GM23338 (cell line): Measurements from ENCODE around the gene PDXK. TPM values are rescaled to one million over a fixed set of nuclear protein-coding genes. Genes with fewer than 3 reads are reported as not detected.
A peak's percentile ranks its signal among the peaks of the same experiment; 100 is the strongest.

ENCODE experiments used
- ATAC-seq: fragments of 200-7000 bp; cut with Tn5 transposase; 3 replicates; pipeline ENCODE4 v1.9.1; 2020
- DNase-seq: peaks from one replicate; pipeline ENCODE4 v3.0.0-alpha.2; 2015; ENCODE audit warnings: low spot score
- H2AFZ ChIP-seq: fragments of 200-600 bp; sonication (generic); 2 replicates; pipeline ENCODE4 v1.8.0; 2016; ENCODE audit warnings: antibody characterized with exemption, mild to moderate bottlenecking, moderate library complexity
- H3F3A ChIP-seq: fragments of 200-600 bp; sonication (generic); replicated peaks from 2 replicates; pipeline ENCODE4 v1.8.0; 2017; ENCODE audit warnings: antibody characterized with exemption, mixed run types, low read depth
- H3K27ac ChIP-seq: fragments of 200-600 bp; sonication (generic); 2 replicates; pipeline ENCODE4 v1.6.1; 2016; ENCODE audit warnings: low read depth
- H3K27me3 ChIP-seq: fragments of 200-600 bp; sonication (generic); 2 replicates; pipeline ENCODE4 v1.8.0; 2016; ENCODE audit warnings: mild to moderate bottlenecking, mixed run types, moderate library complexity; ENCODE audit not compliant: insufficient read depth
- H3K36me3 ChIP-seq: fragments of 200-600 bp; sonication (generic); 2 replicates; pipeline ENCODE4 v1.8.0; 2016; ENCODE audit warnings: mild to moderate bottlenecking; ENCODE audit not compliant: insufficient read depth
- H3K4me1 ChIP-seq: fragments of 200-600 bp; sonication (generic); 2 replicates; pipeline ENCODE4 v1.8.0; 2016; ENCODE audit warnings: mild to moderate bottlenecking, moderate library complexity; ENCODE audit not compliant: insufficient read depth
- H3K4me2 ChIP-seq: fragments of 200-600 bp; sonication (generic); 2 replicates; pipeline ENCODE4 v1.7.1; 2017; ENCODE audit warnings: mixed run types
- H3K4me3 ChIP-seq: fragments of 200-600 bp; sonication (generic); 2 replicates; pipeline ENCODE4 v1.6.1; 2016; ENCODE audit warnings: mixed run types
- H3K79me2 ChIP-seq: fragments of 200-600 bp; sonication (generic); replicated peaks from 2 replicates; pipeline ENCODE4 v1.8.0; 2017; ENCODE audit warnings: mild to moderate bottlenecking; ENCODE audit not compliant: insufficient read depth
- H3K9me2 ChIP-seq: fragments of 200-600 bp; sonication (generic); 2 replicates; pipeline ENCODE4 v1.8.0; 2017; ENCODE audit not compliant: insufficient read depth
- H4K20me1 ChIP-seq: fragments of 200-600 bp; sonication (generic); replicated peaks from 2 replicates; pipeline ENCODE4 v1.8.0; 2017; ENCODE audit warnings: mild to moderate bottlenecking; ENCODE audit not compliant: insufficient read depth
- H3K27ac Mint-ChIP-seq: 2 replicates; pipeline ENCODE4 v1.8.0; 2020; ENCODE audit warnings: inconsistent platforms, mild to moderate bottlenecking, moderate library complexity, mixed read lengths
- H3K27me3 Mint-ChIP-seq: 3 replicates; pipeline ENCODE4 v1.8.0; 2022; ENCODE audit warnings: low read depth, mild to moderate bottlenecking, moderate library complexity, mixed read lengths, inconsistent platforms; ENCODE audit not compliant: insufficient read depth, poor library complexity
- H3K36me3 Mint-ChIP-seq: 3 replicates; pipeline ENCODE4 v1.8.0; 2021; ENCODE audit warnings: low read depth, mild to moderate bottlenecking, inconsistent platforms, moderate library complexity, mixed read lengths
- H3K4me1 Mint-ChIP-seq: 3 replicates; pipeline ENCODE4 v1.8.0; 2020; ENCODE audit warnings: mild to moderate bottlenecking, inconsistent platforms, mixed read lengths
- H3K4me3 Mint-ChIP-seq: 3 replicates; pipeline ENCODE4 v1.8.0; 2021; ENCODE audit warnings: moderate library complexity, mild to moderate bottlenecking, inconsistent platforms, mixed read lengths
- H3K9me3 Mint-ChIP-seq: 3 replicates; pipeline ENCODE4 v1.8.0; 2020; ENCODE audit warnings: moderate library complexity, mild to moderate bottlenecking, inconsistent platforms, mixed read lengths
- CREB1 ChIP-seq: fragments of 250-450 bp; sonication (Bioruptor Pico); IDR thresholded peaks from 2 replicates; pipeline ENCODE4 v1.5.0; 2020; ENCODE audit warnings: low read depth, mild to moderate bottlenecking, moderate library complexity
- EZH2 ChIP-seq: fragments of 200-600 bp; sonication (generic); IDR thresholded peaks from one replicate; pipeline ENCODE4 v1.8.0; 2017; ENCODE audit warnings: antibody characterized with exemption, mild to moderate bottlenecking, low read depth; ENCODE audit not compliant: unreplicated experiment
- EZH2phosphoT487 ChIP-seq: fragments of 200-600 bp; sonication (generic); IDR thresholded peaks from one replicate; pipeline ENCODE4 v1.8.1; 2018; ENCODE audit warnings: antibody characterized with exemption; ENCODE audit not compliant: unreplicated experiment
- JUNB ChIP-seq: IDR thresholded peaks from one replicate; pipeline ENCODE4 v1.6.1; 2016; ENCODE audit warnings: antibody characterized with exemption; ENCODE audit not compliant: unreplicated experiment
- NANOG ChIP-seq: IDR thresholded peaks from 2 replicates; pipeline ENCODE4 v1.6.1; 2016; ENCODE audit warnings: antibody characterized with exemption, borderline replicate concordance
- POLR2AphosphoS5 ChIP-seq: IDR thresholded peaks from 2 replicates; pipeline ENCODE4 v1.6.1; 2016; ENCODE audit warnings: antibody characterized with exemption, low read depth
- STAT1 ChIP-seq: IDR thresholded peaks from one replicate; pipeline ENCODE4 v1.6.1; 2016; ENCODE audit warnings: antibody characterized with exemption; ENCODE audit not compliant: unreplicated experiment
- ZNF114 ChIP-seq: fragments of 250-450 bp; sonication (Bioruptor Pico); IDR thresholded peaks from 2 replicates; pipeline ENCODE4 v1.5.0; 2020; ENCODE audit warnings: mild to moderate bottlenecking, moderate library complexity
- ZNF331 ChIP-seq: fragments of 250-450 bp; sonication (Bioruptor Pico); IDR thresholded peaks from 2 replicates; pipeline ENCODE4 v1.5.0; 2020; ENCODE audit warnings: low read depth, mild to moderate bottlenecking, moderate library complexity
- polyA plus RNA-seq: library from polyadenylated mRNA; unstranded; fragments of >200 nt; fragmentation: Nextera tagmentation; extraction: Ambion mirVana; gene quantifications from 2 replicates; pipeline ENCODE4 v1.2.1, GENCODE V29; 2016
- total RNA-seq: library from RNA; depleted of rRNA; stranded (reverse); fragments of >200 nt; shearing (Covaris generic); gene quantifications from 2 replicates; pipeline ENCODE4 v1.2.3, GENCODE V29; 2014
- TF ChIP-seq, protein P1 (sequence below): fragments of 250-450 bp; sonication (Bioruptor Pico); IDR thresholded peaks from 2 replicates; pipeline ENCODE4 v1.5.0; 2020; ENCODE audit warnings: mild to moderate bottlenecking, moderate library complexity
- TF ChIP-seq, protein P2 (sequence below), 2 experiments: fragments of 200-600 bp in 1 of 2; sonication (generic) in 1 of 2; conservative IDR thresholded peaks; 2 replicates each; pipeline versions ENCODE4 v1.5.1 to v1.6.1; 2016 to 2017; ENCODE audit warnings: antibody characterized with exemption in 2 of 2, low read depth in 2 of 2, mild to moderate bottlenecking in 2 of 2, moderate library complexity in 1 of 2
- TF ChIP-seq, protein P3 (sequence below): IDR thresholded peaks from one replicate; pipeline ENCODE4 v1.6.1; 2018; ENCODE audit warnings: antibody characterized with exemption; ENCODE audit not compliant: unreplicated experiment
- TF ChIP-seq, protein P4 (sequence below): IDR thresholded peaks from 2 replicates; pipeline ENCODE4 v1.6.1; 2016; ENCODE audit warnings: antibody characterized with exemption

PDXK gene
- total and polyA plus RNA-seq, 2 experiments from 2014 or later, result 53.2 to 66.3 TPM

DNA sequence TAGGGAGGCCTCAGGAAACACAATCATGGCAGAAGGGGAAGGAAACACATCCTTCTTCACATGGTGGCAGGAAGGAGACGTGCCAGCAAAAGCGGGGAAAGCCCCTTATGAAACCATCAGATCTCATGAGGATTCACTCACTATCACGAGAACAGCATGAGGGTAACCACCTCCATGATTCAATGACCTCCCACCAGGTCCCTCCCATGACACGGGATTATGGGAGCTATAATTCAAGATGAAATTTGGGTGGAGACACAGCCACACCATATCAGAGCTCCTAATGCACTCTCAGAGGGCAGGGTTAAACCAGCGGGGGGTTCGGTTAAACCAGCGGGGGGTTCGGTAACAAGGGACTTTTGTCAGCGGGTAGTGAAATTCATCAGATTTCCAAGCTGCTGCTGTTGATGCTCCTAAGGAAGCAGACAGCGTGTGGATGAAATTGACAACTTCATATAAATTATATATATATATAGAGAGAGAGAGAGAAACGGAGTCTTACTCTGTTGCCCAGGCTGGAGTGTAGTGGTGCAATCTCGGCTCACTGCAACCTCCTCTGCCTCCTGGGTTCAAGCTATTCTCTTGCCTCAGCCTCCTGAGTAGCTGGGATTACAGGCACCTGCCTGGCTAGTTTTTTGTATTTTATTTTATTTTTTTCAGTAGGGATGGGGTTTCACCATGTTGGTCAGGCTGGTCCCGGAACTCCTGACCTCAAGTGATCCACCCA lies 52.9 kb downstream of the PDXK start:
- Histone ChIP-seq H3K36me3 (peaks cover 5% of the 10 kb centered on the region), H3K4me1 (peaks cover 31% of the 10 kb centered on the region), H2AFZ (no peak overlapping the region), H3K4me2 (peak overlapping the region; percentile 55), H3F3A (peaks cover 6% of the 10 kb centered on the region; the same call in 1 of the 2 replicates), H4K20me1 (no peaks in the 10 kb centered on the region), H3K27me3 (no peaks in the 10 kb centered on the region), H3K9me2 (no peaks in the 10 kb centered on the region), H3K27ac (no peak overlapping the region), H3K79me2 (peaks cover 16% of the 10 kb centered on the region), H3K4me3 (peak overlapping the region; percentile 7; the same call in 1 of the 2 replicates)
- no peak for ATAC-seq
- Mint-ChIP-seq H3K27me3 (peaks cover 20% of the 10 kb centered on the region), H3K4me3 (peak overlapping the region; percentile 46; the same call in 1 of the 3 replicates), H3K36me3 (peaks cover 27% of the 10 kb centered on the region), H3K4me1 (peaks cover 61% of the 10 kb centered on the region), H3K9me3 (no peaks in the 10 kb centered on the region), H3K27ac (peak overlapping the region; percentile 78)
- no peak for DNase-seq
- TF ChIP-seq STAT1, result no peak
- TF ChIP-seq NANOG, result no peak
- no peak for TF ChIP-seq ZNF114 (CRISPR knock-in tag)
- no peak for TF ChIP-seq JUNB
- TF ChIP-seq EZH2, result no peak
- TF ChIP-seq ZNF331 (CRISPR knock-in tag), result no peak
- TF ChIP-seq, protein P1, sequence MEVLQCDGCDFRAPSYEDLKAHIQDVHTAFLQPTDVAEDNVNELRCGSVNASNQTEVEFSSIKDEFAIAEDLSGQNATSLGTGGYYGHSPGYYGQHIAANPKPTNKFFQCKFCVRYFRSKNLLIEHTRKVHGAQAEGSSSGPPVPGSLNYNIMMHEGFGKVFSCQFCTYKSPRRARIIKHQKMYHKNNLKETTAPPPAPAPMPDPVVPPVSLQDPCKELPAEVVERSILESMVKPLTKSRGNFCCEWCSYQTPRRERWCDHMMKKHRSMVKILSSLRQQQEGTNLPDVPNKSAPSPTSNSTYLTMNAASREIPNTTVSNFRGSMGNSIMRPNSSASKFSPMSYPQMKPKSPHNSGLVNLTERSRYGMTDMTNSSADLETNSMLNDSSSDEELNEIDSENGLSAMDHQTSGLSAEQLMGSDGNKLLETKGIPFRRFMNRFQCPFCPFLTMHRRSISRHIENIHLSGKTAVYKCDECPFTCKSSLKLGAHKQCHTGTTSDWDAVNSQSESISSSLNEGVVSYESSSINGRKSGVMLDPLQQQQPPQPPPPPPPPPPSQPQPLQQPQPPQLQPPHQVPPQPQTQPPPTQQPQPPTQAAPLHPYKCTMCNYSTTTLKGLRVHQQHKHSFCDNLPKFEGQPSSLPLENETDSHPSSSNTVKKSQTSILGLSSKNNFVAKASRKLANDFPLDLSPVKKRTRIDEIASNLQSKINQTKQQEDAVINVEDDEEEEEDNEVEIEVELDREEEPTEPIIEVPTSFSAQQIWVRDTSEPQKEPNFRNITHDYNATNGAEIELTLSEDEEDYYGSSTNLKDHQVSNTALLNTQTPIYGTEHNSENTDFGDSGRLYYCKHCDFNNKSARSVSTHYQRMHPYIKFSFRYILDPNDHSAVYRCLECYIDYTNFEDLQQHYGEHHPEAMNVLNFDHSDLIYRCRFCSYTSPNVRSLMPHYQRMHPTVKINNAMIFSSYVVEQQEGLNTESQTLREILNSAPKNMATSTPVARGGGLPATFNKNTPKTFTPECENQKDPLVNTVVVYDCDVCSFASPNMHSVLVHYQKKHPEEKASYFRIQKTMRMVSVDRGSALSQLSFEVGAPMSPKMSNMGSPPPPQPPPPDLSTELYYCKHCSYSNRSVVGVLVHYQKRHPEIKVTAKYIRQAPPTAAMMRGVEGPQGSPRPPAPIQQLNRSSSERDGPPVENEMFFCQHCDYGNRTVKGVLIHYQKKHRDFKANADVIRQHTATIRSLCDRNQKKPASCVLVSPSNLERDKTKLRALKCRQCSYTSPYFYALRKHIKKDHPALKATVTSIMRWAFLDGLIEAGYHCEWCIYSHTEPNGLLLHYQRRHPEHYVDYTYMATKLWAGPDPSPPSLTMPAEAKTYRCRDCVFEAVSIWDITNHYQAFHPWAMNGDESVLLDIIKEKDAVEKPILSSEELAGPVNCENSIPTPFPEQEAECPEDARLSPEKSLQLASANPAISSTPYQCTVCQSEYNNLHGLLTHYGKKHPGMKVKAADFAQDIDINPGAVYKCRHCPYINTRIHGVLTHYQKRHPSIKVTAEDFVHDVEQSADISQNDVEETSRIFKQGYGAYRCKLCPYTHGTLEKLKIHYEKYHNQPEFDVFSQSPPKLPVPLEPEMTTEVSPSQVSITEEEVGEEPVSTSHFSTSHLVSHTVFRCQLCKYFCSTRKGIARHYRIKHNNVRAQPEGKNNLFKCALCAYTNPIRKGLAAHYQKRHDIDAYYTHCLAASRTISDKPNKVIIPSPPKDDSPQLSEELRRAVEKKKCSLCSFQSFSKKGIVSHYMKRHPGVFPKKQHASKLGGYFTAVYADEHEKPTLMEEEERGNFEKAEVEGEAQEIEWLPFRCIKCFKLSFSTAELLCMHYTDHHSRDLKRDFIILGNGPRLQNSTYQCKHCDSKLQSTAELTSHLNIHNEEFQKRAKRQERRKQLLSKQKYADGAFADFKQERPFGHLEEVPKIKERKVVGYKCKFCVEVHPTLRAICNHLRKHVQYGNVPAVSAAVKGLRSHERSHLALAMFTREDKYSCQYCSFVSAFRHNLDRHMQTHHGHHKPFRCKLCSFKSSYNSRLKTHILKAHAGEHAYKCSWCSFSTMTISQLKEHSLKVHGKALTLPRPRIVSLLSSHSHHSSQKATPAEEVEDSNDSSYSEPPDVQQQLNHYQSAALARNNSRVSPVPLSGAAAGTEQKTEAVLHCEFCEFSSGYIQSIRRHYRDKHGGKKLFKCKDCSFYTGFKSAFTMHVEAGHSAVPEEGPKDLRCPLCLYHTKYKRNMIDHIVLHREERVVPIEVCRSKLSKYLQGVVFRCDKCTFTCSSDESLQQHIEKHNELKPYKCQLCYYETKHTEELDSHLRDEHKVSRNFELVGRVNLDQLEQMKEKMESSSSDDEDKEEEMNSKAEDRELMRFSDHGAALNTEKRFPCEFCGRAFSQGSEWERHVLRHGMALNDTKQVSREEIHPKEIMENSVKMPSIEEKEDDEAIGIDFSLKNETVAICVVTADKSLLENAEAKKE (CRISPR knock-in tag), result no peak
- TF ChIP-seq, protein P2, sequence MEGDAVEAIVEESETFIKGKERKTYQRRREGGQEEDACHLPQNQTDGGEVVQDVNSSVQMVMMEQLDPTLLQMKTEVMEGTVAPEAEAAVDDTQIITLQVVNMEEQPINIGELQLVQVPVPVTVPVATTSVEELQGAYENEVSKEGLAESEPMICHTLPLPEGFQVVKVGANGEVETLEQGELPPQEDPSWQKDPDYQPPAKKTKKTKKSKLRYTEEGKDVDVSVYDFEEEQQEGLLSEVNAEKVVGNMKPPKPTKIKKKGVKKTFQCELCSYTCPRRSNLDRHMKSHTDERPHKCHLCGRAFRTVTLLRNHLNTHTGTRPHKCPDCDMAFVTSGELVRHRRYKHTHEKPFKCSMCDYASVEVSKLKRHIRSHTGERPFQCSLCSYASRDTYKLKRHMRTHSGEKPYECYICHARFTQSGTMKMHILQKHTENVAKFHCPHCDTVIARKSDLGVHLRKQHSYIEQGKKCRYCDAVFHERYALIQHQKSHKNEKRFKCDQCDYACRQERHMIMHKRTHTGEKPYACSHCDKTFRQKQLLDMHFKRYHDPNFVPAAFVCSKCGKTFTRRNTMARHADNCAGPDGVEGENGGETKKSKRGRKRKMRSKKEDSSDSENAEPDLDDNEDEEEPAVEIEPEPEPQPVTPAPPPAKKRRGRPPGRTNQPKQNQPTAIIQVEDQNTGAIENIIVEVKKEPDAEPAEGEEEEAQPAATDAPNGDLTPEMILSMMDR (conservative IDR thresholded peaks at IDR 0.05; ENCODE audit: low read depth in 2 of 2), result no peak
- no peak for TF ChIP-seq EZH2phosphoT487
- TF ChIP-seq, protein P3, sequence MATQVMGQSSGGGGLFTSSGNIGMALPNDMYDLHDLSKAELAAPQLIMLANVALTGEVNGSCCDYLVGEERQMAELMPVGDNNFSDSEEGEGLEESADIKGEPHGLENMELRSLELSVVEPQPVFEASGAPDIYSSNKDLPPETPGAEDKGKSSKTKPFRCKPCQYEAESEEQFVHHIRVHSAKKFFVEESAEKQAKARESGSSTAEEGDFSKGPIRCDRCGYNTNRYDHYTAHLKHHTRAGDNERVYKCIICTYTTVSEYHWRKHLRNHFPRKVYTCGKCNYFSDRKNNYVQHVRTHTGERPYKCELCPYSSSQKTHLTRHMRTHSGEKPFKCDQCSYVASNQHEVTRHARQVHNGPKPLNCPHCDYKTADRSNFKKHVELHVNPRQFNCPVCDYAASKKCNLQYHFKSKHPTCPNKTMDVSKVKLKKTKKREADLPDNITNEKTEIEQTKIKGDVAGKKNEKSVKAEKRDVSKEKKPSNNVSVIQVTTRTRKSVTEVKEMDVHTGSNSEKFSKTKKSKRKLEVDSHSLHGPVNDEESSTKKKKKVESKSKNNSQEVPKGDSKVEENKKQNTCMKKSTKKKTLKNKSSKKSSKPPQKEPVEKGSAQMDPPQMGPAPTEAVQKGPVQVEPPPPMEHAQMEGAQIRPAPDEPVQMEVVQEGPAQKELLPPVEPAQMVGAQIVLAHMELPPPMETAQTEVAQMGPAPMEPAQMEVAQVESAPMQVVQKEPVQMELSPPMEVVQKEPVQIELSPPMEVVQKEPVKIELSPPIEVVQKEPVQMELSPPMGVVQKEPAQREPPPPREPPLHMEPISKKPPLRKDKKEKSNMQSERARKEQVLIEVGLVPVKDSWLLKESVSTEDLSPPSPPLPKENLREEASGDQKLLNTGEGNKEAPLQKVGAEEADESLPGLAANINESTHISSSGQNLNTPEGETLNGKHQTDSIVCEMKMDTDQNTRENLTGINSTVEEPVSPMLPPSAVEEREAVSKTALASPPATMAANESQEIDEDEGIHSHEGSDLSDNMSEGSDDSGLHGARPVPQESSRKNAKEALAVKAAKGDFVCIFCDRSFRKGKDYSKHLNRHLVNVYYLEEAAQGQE, result no peak
- no peak for TF ChIP-seq CREB1
- TF ChIP-seq POLR2AphosphoS5, result no peak
- TF ChIP-seq, protein P4, sequence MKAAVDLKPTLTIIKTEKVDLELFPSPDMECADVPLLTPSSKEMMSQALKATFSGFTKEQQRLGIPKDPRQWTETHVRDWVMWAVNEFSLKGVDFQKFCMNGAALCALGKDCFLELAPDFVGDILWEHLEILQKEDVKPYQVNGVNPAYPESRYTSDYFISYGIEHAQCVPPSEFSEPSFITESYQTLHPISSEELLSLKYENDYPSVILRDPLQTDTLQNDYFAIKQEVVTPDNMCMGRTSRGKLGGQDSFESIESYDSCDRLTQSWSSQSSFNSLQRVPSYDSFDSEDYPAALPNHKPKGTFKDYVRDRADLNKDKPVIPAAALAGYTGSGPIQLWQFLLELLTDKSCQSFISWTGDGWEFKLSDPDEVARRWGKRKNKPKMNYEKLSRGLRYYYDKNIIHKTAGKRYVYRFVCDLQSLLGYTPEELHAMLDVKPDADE, result no peak
